ENCODE results near the gene ZBED5.
"Not testable (repeated sequence)": the region's sequence is repeated elsewhere in the genome, so short reads cannot be mapped to it uniquely, and the experiment has no call there.

Gene ZBED5

DNA sequence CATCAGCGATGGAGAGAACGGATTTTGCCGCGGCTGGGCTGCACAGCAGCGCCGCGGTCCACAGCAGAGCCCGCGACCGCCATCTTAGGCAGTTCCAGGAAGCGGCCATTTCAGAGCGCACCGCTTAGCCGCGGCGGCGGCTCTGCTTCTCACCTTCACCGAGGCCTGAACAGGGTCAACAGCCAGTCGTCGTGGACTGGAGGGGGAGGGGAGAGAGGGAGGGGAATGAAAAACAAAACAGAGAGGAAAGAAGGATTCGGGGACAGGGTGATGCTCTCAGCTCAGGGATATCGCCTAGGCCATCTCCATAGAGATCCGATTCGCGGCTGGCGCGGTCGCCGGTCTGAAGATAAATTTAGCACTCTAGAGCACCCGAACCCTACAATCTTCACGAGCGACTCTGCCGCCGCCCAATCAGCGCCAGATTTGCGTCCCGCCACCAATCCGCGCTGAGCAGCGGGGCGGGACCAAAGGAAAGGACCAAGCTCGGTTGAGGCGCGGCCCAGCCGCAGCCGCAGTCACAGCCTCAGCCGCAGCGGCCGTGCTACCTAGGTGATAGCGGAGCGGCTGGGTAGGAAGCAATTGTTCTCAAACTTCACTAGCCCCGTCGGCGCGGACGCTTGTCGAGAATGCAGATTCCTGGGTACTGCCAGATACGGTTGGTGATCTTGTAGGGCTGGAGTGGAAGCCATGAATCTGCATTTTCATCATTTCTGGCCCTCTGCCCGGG lies at the start of gene ZBED5:
ZBED5 (minus strand) TSS at position 345 of the 730 bp plus-strand sequence. CDS start 3,108 bp downstream, outside the sequence.
- DNase-seq (ENCODE audit: insufficient read length, low spot score) (peak; percentile 92), FAIRE-seq (peak; percentile 87)

DNA sequence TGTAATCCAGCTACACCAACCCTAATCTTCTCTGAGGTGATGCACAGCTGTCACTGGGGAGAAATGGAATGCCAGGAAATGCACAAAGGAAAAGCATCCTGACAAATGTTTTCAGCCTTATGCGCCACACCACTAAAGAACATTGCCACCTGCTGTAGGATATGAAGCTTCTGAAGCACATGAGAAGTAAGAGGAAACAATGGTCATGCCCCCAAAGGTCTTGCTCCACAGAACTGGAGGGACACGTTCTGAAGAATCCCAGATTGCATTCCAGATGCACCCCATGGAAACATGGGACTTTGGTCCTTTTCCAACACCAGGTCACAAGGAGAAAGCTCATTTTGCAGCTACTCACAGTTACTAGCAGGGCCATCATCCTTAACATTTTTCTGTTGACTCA lies 48.7 kb upstream of the ZBED5 start:
- peak; percentile 26 for FAIRE-seq

GRCh38 chr11:10902301-10903063 lies 44.6 kb upstream of the ZBED5 start:
- DNase-seq (ENCODE audit: insufficient read length, low spot score): no peak
- peak; percentile 4 for FAIRE-seq

More for the DNA sequence above, 48.7 kb upstream of the ZBED5 start:
- DNase-seq (ENCODE audit: insufficient read length, low spot score): peak; percentile 23

DNA sequence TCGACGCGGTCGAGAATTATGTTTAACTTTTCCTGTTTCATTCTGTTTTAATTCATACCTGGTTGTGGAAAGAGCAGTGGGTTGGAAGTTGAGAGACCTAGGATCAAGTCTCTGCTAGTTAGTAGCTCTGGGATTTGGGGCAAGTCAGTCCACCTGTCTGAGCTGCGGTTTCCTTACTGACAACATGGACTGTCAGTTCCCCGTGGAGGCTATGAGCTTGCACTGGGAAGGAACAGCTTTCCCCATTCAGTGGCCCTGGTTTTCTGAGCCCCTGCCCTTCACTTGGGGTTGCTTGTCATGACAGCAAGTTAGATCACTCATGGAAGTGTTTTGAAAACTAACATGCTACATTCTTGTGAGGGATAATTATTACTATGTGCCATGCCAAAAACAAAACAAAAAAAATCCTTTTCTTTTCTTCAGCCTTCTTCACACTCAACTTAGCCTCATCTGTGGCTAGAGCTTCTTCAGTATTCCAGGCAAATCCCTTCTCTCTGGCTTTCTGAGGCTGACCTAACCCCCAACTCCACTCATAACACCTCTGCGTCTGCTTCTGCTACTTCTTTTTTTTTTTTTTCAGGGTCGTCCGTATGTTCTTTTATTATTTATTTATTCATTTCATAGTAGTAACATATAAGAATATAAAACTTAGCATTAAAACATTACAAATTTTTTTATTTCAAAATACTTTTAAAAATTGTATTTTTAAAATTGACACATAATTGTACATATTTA lies 43.0 kb upstream of the ZBED5 start:
- no peak for FAIRE-seq
- DNase-seq (ENCODE audit: insufficient read length, low spot score): peak; percentile 8

- DNase-seq (ENCODE audit: insufficient read length, low spot score) (no peak), FAIRE-seq (peak; percentile 26)
Observed at GRCh38 chr11:10899121-10899830, 41.4 kb upstream of the ZBED5 start.

- no peak for FAIRE-seq
- DNase-seq (ENCODE audit: insufficient read length, low spot score): no peak
Observed at GRCh38 chr11:10898763-10899025, 40.8 kb upstream of the ZBED5 start.

GRCh38 chr11:10898003-10898762 lies 40.3 kb upstream of the ZBED5 start:
- no peak for FAIRE-seq

GRCh38 chr11:10897150-10897549 lies 39.3 kb upstream of the ZBED5 start:
- no peak for DNase-seq (ENCODE audit: insufficient read length, low spot score)
- no peak for FAIRE-seq

More at GRCh38 chr11:10898003-10898762, 40.3 kb upstream of the ZBED5 start:
- DNase-seq (ENCODE audit: insufficient read length, low spot score): no peak

DNA sequence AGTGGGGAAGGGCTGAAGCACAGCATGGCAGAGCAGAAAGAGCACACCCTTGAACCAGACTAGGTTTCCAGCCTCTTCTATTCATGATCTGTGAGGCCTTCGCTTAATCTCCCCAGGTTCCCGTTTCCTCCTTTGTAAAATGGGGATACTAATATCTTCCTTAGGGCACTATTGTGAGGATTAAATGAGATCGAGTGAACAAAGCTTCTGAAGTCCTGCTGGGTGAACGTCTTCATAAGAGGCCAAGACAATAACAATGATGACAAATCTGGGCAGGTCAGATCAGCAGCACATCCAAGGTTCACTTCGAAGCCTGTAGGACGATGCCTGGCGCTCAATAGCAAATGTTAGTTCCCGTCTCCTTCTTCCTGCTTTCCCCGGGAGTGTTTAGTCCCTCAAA lies 38.6 kb upstream of the ZBED5 start:
- DNase-seq (ENCODE audit: insufficient read length, low spot score): no peak
- no peak for FAIRE-seq

GRCh38 chr11:10895285-10895684 lies 37.4 kb upstream of the ZBED5 start:
- DNase-seq (ENCODE audit: insufficient read length, low spot score): no peak

GRCh38 chr11:10894666-10895065 lies 36.8 kb upstream of the ZBED5 start:
- DNase-seq (ENCODE audit: insufficient read length, low spot score): no peak
- FAIRE-seq: no peak

More at GRCh38 chr11:10895285-10895684, 37.4 kb upstream of the ZBED5 start:
- FAIRE-seq: no peak

GRCh38 chr11:10893714-10894151 lies 35.9 kb upstream of the ZBED5 start:
- DNase-seq (ENCODE audit: insufficient read length, low spot score) (no peak), FAIRE-seq (no peak)

- no peak for FAIRE-seq
Observed at GRCh38 chr11:10892250-10892649, 34.4 kb upstream of the ZBED5 start.

GRCh38 chr11:10891151-10891720 lies 33.4 kb upstream of the ZBED5 start:
- DNase-seq (ENCODE audit: insufficient read length, low spot score) (no peak), FAIRE-seq (no peak)

More at GRCh38 chr11:10892250-10892649, 34.4 kb upstream of the ZBED5 start:
- no peak for DNase-seq (ENCODE audit: insufficient read length, low spot score)

- FAIRE-seq; DNase-seq (ENCODE audit: insufficient read length, low spot score): not testable (repeated sequence)
Observed at GRCh38 chr11:10890083-10890482, 32.2 kb upstream of the ZBED5 start.

- DNase-seq (ENCODE audit: insufficient read length, low spot score) (no peak), FAIRE-seq (no peak)
Observed at GRCh38 chr11:10887307-10887706, 29.5 kb upstream of the ZBED5 start.

- FAIRE-seq: no peak
- no peak for DNase-seq (ENCODE audit: insufficient read length, low spot score)
Observed at GRCh38 chr11:10886652-10887250, 28.9 kb upstream of the ZBED5 start.

GRCh38 chr11:10885703-10886363 lies 28.0 kb upstream of the ZBED5 start:
- DNase-seq (ENCODE audit: insufficient read length, low spot score): no peak
- FAIRE-seq: no peak

DNA sequence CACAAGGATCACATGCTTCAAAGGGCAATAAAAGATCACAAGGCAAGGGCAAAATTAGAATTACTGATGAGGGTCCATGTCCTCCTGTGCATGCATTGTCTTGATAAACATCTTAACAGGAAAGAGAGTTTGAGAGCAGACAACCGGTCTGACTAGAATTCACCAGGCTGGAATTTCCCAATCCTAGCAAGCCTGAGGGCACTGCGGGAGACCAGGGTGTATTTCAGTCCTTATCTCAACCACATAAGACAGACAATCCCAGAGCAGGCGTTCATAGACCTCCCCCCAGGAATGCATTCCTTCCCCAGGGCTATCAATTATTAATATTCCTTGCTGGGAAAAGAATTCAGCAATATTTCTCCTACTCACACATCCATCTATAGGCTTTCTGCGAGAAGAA lies 26.4 kb upstream of the ZBED5 start:
- not testable (repeated sequence) for FAIRE-seq; DNase-seq (ENCODE audit: insufficient read length, low spot score)
